NOMO-1 treated with DMSO at 0.1 percent for 48 hours (cell line): Measurements from ENCODE around the gene IL1RAPL2.
"Not testable (repeated sequence)": the region's sequence is repeated elsewhere in the genome, so short reads cannot be mapped to it uniquely, and the experiment has no call there.

Source experiments
- DNase-seq: peaks from one replicate; lab custom pipeline; 2025; ENCODE audit not compliant: unreplicated experiment; lab: John Stamatoyannopoulos, UW

Gene IL1RAPL2

GRCh38 chrX:104852241-104852640 is 286.2 kb downstream of the IL1RAPL2 start:
- DNase-seq = no peak

- DNase-seq = no peak
These were observed 288.2 kb downstream of the IL1RAPL2 start for GRCh38 chrX:104854188-104854587.

- no peak for DNase-seq
These were observed 288.9 kb downstream of the IL1RAPL2 start for GRCh38 chrX:104854790-104855340.

- DNase-seq = no peak
These were observed 297.5 kb downstream of the IL1RAPL2 start for GRCh38 chrX:104863466-104863865.

GRCh38 chrX:104864296-104864695 is 298.3 kb downstream of the IL1RAPL2 start:
- no peak for DNase-seq

- DNase-seq = no peak
These were observed 311.5 kb downstream of the IL1RAPL2 start for GRCh38 chrX:104877504-104877903.

GRCh38 chrX:104902070-104902469 is 336.1 kb downstream of the IL1RAPL2 start:
- no peak for DNase-seq

- DNase-seq = not testable (repeated sequence)
These were observed 343.7 kb downstream of the IL1RAPL2 start for GRCh38 chrX:104909694-104910093.

GRCh38 chrX:104913348-104913747 is 347.3 kb downstream of the IL1RAPL2 start:
- no peak for DNase-seq

GRCh38 chrX:104914686-104915085 is 348.7 kb downstream of the IL1RAPL2 start:
- DNase-seq = not testable (repeated sequence)

- no peak for DNase-seq
These were observed 352.1 kb downstream of the IL1RAPL2 start for GRCh38 chrX:104918122-104918521.

GRCh38 chrX:104921584-104922205 is 355.7 kb downstream of the IL1RAPL2 start:
- no peak for DNase-seq

- peak; percentile 69 for DNase-seq
These were observed 356.2 kb downstream of the IL1RAPL2 start for GRCh38 chrX:104922206-104922621.

GRCh38 chrX:104929324-104929723 is 363.3 kb downstream of the IL1RAPL2 start:
- no peak for DNase-seq

GRCh38 chrX:104935581-104935980 is 369.6 kb downstream of the IL1RAPL2 start:
- DNase-seq = no peak

- no peak for DNase-seq
These were observed 387.3 kb downstream of the IL1RAPL2 start for GRCh38 chrX:104953251-104953650.

GRCh38 chrX:104961926-104962325 is 395.9 kb downstream of the IL1RAPL2 start:
- DNase-seq = no peak

- DNase-seq = no peak
These were observed 402.2 kb downstream of the IL1RAPL2 start for GRCh38 chrX:104968241-104968640.

GRCh38 chrX:104972737-104973136 is 406.7 kb downstream of the IL1RAPL2 start:
- DNase-seq = no peak

- DNase-seq = no peak
These were observed 421.1 kb downstream of the IL1RAPL2 start for GRCh38 chrX:104987063-104987462.

GRCh38 chrX:104988038-104988437 is 422.0 kb downstream of the IL1RAPL2 start:
- DNase-seq = no peak

GRCh38 chrX:104995546-104995945 is 429.5 kb downstream of the IL1RAPL2 start:
- DNase-seq = no peak

GRCh38 chrX:105006103-105006502 is 440.1 kb downstream of the IL1RAPL2 start:
- DNase-seq = no peak
